Activated CD4-positive, CD25-positive, alpha-beta regulatory T cell treated with anti-CD3 and anti-CD28 coated beads, Interleukin-2, amount 50 U/mL, for 24 hours (primary cell): ENCODE measurements around the gene FGF14.
"Not testable (repeated sequence)": the region's sequence is repeated elsewhere in the genome, so short reads cannot be mapped to it uniquely, and the experiment has no call there.

Experiments
- ATAC-seq, 2 donors: fragments of 150-1000 bp; cut with Tn5 transposase; one replicate each; pipeline ENCODE4 v1.10.0; 2021; ENCODE audit warnings: mild to moderate bottlenecking in 1 of 2, moderate library complexity in 1 of 2

The FGF14 gene

DNA sequence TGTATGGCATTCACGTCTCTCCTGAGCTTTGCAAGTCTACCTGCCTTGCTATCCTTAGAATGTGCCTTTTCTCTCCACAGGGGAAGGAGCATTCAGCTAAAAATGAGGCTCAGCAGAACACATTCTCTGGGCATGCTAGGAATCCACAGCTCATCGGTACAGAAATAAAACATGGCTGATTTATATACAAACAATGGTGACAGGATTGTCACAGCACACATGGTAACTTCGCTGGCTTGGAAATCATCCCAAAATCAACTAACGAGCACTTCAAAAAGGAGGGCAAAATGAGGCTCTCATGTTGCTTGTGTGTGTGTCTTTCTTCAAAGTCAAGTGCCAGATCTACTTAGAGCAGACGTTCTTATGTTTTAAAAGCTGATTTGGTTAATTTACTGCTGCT, 373.0 kb downstream of the FGF14 start:
- ATAC-seq: no peak

DNA sequence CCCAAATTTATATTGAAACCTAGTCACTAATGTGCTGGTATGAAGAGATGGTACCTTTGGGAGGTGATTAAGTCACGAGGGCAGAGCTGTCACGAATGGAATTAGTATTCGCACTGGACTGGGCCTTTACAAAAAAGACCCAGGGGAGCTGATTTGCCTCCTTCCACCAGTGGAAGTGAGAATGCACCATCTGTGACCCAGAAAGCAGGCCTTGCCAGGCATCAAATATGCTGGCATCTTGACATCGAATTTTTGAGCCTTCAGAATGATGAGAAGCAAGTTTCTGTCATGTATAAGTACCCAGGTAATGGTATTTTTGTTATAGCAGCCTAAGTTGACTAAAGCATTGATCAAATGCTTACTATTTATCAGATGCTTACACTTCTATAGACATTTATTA, 373.6 kb downstream of the FGF14 start:
- no peak for ATAC-seq

GRCh38 chr13:102021777-102022176, 380.1 kb downstream of the FGF14 start:
- no peak for ATAC-seq

GRCh38 chr13:102020611-102021216, 381.1 kb downstream of the FGF14 start:
- no peak for ATAC-seq

DNA sequence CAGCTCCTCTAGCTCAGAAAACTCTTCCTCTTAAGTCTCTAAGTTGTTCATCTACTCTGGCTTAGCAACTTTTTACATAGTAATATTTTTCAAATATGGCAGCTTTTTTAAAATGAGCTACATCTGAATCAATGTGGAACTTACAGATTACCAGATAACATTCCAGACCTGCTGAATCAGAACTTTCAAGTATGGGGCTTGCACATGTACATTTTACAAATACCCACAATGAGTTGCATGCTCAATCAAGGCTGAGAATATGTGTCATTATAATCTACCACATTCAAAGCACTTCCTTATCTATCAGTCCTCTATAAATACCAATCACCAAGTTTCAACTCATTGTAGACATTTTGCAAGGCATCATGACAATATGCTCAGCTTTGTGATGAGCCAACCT, 383.1 kb downstream of the FGF14 start:
- no peak for ATAC-seq

DNA sequence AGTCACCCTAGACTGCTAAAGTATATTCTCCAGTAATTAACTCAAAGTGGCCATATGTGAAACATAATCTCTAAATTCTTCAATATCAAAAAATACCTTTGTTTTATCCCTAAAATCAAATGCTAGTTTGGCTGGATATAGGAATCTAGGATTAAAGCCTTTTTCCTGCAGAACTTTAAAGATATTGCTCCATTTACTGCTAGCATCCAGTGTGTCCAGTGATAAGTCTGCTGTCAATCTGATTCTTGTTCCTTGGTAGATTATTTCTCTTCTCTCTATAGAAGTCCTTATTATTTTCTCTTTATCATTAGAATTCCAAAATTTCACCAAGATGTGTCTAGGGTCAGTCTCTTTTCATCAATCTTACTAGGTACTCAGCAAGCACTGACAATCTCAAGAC, 384.6 kb downstream of the FGF14 start:
- no peak for ATAC-seq

- ATAC-seq: no peak
Measured at GRCh38 chr13:102012299-102013293, 389.3 kb downstream of the FGF14 start.

- ATAC-seq: not testable (repeated sequence)
Measured at GRCh38 chr13:102011455-102011854, 390.4 kb downstream of the FGF14 start.

GRCh38 chr13:102003848-102004570, 397.8 kb downstream of the FGF14 start:
- no peak for ATAC-seq

DNA sequence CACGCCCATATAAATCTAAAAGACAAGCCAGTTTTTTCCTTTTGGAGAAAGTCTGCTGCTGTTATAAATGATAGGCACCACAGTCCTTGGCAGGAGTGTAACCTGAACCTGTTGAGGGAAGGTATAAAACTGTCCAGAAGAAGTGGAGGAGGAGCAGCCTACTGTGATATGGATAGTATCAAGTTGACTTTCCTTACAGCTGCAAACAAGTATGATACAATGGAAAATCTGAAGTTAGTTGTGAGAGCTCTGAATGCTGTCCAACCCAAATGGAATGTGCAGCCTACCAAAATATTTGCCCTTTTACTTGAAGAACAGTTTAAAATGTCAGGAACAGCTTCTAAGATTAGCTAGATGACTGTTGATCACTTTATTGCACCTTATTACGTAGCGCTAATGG, 399.6 kb downstream of the FGF14 start:
- ATAC-seq: no peak

- no peak for ATAC-seq
Measured at GRCh38 chr13:102000764-102001163, 401.1 kb downstream of the FGF14 start.

GRCh38 chr13:101998129-101998528, 403.7 kb downstream of the FGF14 start:
- no peak for ATAC-seq

GRCh38 chr13:101996954-101997353, 404.9 kb downstream of the FGF14 start:
- ATAC-seq: no peak

DNA sequence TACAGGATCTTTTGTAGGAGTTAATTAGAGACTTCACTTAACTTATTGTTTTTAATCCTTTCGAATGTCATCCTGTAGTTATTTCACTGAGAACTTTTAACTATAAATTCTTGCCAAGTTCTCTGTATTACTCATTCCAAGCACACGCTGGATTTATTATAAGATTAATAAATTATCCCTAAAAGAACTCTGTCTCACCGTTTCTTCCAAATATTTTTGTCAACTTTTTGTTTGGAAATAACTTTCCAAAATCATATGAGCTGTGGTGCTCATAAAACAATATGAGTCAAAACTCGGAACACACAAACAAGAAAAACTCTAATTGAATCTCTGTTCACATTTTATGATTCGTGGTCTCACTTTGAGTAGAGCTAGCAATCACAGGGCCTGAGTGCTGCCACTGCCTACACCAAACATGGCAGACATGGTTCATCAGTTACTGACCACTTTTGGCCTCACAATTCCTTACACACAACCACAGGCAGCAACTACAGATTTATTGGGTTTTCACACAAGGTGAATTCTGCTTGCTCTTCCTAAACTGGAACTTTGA, 412.0 kb downstream of the FGF14 start:
- ATAC-seq: no peak

- ATAC-seq: no peak
Measured at GRCh38 chr13:101988140-101988539, 413.7 kb downstream of the FGF14 start.

- ATAC-seq: no peak
Measured at GRCh38 chr13:101986316-101986715, 415.5 kb downstream of the FGF14 start.

GRCh38 chr13:101985321-101985720, 416.5 kb downstream of the FGF14 start:
- no peak for ATAC-seq

DNA sequence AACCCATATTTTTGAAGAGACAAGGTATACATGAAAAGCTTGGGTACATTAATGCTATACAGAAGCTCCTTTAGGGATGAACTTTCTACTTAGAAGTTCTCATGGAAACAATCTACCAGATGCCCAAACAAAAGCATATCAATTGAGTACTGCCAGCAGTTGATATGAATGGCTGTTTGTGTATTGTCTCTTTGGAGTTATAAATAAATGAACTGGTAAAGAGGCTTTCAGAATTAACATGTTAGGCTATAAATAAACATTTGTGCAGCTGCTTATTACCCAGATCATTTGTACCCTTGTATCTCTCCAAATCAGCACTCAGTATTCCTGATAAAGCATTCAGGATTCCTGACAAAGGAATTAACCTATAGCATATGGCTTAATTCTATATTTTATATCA, 418.9 kb downstream of the FGF14 start:
- no peak for ATAC-seq

GRCh38 chr13:101979825-101980224, 422.0 kb downstream of the FGF14 start:
- ATAC-seq: no peak

DNA sequence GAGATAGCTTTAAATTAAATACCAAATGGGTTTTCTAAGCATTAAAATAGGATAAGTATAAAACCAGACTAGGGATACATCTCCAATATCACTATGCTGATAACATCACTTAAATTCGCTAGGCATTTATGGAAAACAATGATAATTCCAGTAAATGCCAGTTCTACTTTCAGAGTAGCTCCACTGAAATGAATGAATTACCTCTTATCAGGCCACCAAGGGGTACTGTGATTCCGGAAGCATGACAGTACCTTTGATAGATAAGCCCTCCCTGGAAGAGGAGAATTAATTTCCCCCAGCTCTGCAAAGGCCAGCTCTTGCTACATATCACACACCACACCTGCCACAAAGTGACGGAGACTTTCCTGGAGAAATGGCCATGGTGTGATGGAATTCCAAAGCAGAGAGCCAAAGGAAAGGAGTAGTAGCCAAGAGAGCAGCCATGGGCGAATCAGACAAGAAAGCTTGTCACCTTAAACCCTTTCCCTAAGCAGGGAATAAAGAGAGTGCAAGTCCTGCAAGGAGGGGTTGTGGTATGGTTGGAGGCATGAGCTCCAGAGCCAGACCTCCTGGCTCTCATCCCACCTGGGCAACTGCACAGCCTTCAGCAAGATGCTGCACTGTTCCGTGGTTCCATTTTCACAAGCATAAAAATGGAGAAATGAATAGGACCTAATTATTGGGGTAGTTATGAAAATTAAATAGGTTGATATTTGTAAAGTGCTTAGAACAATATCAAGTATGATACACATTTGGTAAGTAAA, 423.1 kb downstream of the FGF14 start:
- no peak for ATAC-seq

DNA sequence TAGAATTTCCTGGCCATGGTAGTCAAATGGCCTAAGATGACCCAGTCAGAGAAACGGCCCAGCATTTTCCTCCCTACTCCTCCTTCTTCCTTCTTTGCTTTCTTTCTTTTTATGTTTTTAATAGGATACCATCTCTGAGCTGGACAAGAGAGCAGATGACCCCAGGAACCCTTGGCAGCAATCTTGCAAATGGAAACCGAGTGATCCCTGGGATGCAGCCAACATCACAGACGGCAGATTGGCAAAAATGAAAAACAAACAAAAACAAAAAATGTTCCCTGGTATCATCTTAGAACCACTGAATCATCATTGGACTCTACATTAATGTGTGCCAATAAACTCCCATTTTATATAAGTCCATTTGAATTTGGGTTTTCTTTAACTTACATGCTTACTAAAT, 424.4 kb downstream of the FGF14 start:
- ATAC-seq: no peak

DNA sequence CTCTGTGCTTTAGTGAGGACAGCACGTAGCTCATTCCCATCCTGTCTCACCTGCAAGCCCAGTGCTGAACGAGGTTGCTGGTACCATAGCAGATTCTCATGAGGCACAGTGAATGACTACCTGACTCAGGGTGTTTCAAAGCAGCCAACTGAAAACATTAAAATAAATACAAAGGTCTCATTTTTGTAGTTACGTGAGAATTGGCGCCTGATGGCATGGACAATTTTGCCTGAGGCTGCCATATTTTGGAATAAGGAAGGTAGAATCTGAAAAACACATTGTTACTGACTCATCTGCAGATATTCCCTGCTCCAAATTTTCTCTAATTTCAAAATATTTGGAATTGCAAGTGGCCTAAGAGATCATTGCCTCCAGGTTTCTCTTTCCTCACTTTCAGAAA, 429.7 kb downstream of the FGF14 start:
- no peak for ATAC-seq
